Spleen (tissue), 7 donors: ENCODE results near the gene THOC6.

Experiments
- POLR2A ChIP-seq, 3 donors: fragments of 450-650 bp; IDR thresholded peaks; one replicate each; pipeline ENCODE4 v1.5.1; 2017; ENCODE audit warnings: antibody characterized with exemption in 3 of 3, mild to moderate bottlenecking in 1 of 3
- POLR2AphosphoS5 ChIP-seq, 3 donors: sonication (generic); formaldehyde crosslinking; IDR thresholded peaks; one replicate each; pipeline ENCODE4 v1.5.1; 2017; ENCODE audit warnings: antibody characterized with exemption in 3 of 3
- TF ChIP-seq, protein P1 (sequence below), 11 experiments: fragments of 200-600 bp in 7 of 11; fragments of 450-650 bp in 4 of 11; sonication (generic) in 4 of 11; IDR thresholded peaks in 8 of 11; conservative IDR thresholded peaks in 3 of 11; 1 replicate in 7 of 11; 2 replicates in 4 of 11; pipeline versions ENCODE4 v1.4.0 to v1.8.0; 2016 to 2021; ENCODE audit warnings: antibody characterized with exemption in 11 of 11, inconsistent platforms in 4 of 11, mild to moderate bottlenecking in 1 of 11
- donor health status: DM: no; HTN: no; CAD: no; lungs with moderate emphysema.
- donor health status: DM: no; HTN: no; CAD: no.
- donor health status: DM: no; HTN: no; CAD: no.

DNA sequence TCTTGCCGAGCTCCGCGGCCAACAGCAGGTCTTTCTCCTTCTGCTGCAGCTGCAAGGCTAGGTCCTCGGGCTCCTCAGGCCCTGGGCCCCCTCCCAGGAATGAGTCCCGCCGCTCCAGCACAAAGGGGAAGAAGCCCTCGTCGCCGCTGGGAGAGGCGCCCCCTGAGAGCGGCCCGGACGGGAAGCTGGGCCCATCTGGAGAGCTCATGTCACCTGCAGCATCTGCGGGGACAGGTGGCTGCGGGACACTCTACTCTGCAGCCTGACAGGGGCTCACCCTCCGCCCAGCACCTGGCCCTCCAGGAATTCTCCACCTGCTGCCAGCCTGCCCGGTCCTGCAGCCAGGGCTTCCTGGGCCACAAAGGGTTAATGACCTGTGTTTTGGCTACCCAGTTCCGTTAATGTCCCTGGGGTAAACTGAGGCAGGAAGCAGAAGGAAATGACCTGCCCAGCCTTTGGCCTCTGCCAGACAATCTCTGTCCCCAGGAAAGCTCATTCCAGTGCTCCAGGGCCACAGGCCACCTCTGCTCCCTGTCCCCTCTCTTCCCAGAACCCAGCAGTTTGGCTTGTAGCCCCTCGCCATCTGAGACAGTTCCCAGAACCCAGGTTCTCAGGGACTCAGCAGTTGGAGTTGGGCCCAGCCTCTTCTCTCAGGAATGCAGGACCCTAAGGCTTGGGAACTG, 11.6 kb downstream of the THOC6 start:
- TF ChIP-seq, protein P1, sequence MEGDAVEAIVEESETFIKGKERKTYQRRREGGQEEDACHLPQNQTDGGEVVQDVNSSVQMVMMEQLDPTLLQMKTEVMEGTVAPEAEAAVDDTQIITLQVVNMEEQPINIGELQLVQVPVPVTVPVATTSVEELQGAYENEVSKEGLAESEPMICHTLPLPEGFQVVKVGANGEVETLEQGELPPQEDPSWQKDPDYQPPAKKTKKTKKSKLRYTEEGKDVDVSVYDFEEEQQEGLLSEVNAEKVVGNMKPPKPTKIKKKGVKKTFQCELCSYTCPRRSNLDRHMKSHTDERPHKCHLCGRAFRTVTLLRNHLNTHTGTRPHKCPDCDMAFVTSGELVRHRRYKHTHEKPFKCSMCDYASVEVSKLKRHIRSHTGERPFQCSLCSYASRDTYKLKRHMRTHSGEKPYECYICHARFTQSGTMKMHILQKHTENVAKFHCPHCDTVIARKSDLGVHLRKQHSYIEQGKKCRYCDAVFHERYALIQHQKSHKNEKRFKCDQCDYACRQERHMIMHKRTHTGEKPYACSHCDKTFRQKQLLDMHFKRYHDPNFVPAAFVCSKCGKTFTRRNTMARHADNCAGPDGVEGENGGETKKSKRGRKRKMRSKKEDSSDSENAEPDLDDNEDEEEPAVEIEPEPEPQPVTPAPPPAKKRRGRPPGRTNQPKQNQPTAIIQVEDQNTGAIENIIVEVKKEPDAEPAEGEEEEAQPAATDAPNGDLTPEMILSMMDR (IDR thresholded peaks at IDR 0.05 in 8 of 11, conservative IDR thresholded peaks at IDR 0.05 in 3 of 11): no peak
- TF ChIP-seq POLR2A (IDR thresholded peaks at IDR 0.05) (no peak), POLR2AphosphoS5 (IDR thresholded peaks at IDR 0.05) (no peak)
